Measurements from ENCODE around the gene CACNA1S.

DNA sequence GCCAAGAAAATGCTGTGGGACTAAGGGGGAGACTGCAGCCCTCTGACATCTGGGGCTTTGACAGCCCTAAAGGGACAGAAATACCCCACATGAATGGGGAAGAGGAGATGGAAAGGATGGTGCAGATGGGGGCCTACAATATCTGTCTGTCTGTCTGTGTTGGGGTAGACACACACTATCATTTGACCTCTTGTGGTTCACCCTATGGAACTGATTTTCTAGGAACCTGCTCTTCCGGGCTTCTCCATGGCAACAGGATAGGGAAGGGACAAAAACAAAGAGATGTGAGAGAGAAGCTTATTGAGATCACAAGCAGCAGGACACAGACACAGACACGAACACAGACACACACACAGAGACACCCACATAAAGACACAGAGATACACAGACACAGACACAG, 105.8 kb downstream of the CACNA1S start:
- TF ChIP-seq, protein P1, sequence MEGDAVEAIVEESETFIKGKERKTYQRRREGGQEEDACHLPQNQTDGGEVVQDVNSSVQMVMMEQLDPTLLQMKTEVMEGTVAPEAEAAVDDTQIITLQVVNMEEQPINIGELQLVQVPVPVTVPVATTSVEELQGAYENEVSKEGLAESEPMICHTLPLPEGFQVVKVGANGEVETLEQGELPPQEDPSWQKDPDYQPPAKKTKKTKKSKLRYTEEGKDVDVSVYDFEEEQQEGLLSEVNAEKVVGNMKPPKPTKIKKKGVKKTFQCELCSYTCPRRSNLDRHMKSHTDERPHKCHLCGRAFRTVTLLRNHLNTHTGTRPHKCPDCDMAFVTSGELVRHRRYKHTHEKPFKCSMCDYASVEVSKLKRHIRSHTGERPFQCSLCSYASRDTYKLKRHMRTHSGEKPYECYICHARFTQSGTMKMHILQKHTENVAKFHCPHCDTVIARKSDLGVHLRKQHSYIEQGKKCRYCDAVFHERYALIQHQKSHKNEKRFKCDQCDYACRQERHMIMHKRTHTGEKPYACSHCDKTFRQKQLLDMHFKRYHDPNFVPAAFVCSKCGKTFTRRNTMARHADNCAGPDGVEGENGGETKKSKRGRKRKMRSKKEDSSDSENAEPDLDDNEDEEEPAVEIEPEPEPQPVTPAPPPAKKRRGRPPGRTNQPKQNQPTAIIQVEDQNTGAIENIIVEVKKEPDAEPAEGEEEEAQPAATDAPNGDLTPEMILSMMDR (IDR thresholded peaks at IDR 0.05; ENCODE audit: low read depth, low read length, poor library complexity, severe bottlenecking): no peak
- TF ChIP-seq EZH2phosphoT487 (IDR thresholded peaks at IDR 0.05; ENCODE audit: borderline replicate concordance, low read length): no peak
